Measurements from ENCODE around the gene COX4I2. TPM values are rescaled to one million over a fixed set of nuclear protein-coding genes. Genes with fewer than 3 reads are reported as not detected.
A peak's percentile ranks its signal among the peaks of the same experiment; 100 is the strongest.

Gene COX4I2
- total RNA-seq, 1 experiment from 2014 or later, result not detected

- H3K9me2 ChIP-seq (replicated peaks; ENCODE audit: low read length), result no peaks in the 10 kb centered on the region
- peaks cover 93% of the 10 kb centered on the region for H3K79me2 ChIP-seq (ENCODE audit: low read length)
- H2AFZ ChIP-seq (ENCODE audit: low read length), result no peak overlapping the region
- intact Hi-C loops (cut with micrococcal nuclease), result no loop called here
- no peak for TF ChIP-seq EZH2phosphoT487 (IDR thresholded peaks at IDR 0.05; ENCODE audit: borderline replicate concordance, low read length)
- TF ChIP-seq EZH2 (IDR thresholded peaks at IDR 0.05; ENCODE audit: low read length, unreplicated experiment), result no peak
- peaks cover 6% of the 10 kb centered on the region; the same call in 1 of the 2 replicates for H3K4me1 ChIP-seq (ENCODE audit: insufficient read depth, low read length)
- CTCF ChIA-PET, result interaction anchor here (1.1 kb wide), 1 partner anchor 36 kb away, joined by 3 read pairs; no protein-coding TSS in a partner anchor
- no peak overlapping the region for H3K9ac ChIP-seq (ENCODE audit: low read length)
- no peak overlapping the region for H3K4me2 ChIP-seq (ENCODE audit: low read length)
- H3K4me3 ChIP-seq (ENCODE audit: low read length), result no peak overlapping the region
- peaks cover 68% of the 10 kb centered on the region for H3K36me3 ChIP-seq (ENCODE audit: low read depth, low read length)
- DNase-seq (no peak), ATAC-seq (no peak)
- peaks cover 5% of the 10 kb centered on the region for H3F3A ChIP-seq (ENCODE audit: low read length, unreplicated experiment)
- H3K27ac ChIP-seq (ENCODE audit: low read length), result no peak overlapping the region
- H4K20me1 ChIP-seq (ENCODE audit: low read length), result peaks cover 29% of the 10 kb centered on the region
- POLR2A ChIA-PET (ENCODE audit: unreplicated experiment), result no interaction called here
- BruUV-seq (replicated peaks), result no TSS peak
- no peaks in the 10 kb centered on the region for H3K27me3 ChIP-seq (ENCODE audit: low read length)
- H3K9me3 ChIP-seq (ENCODE audit: low read length), result no peaks in the 10 kb centered on the region
These were observed 50.1 kb downstream of the COX4I2 start for GRCh38 chr20:31687777-31688176.

GRCh38 chr20:31689141-31689540, 51.4 kb downstream of the COX4I2 start:
- Histone ChIP-seq H3K36me3 (ENCODE audit: low read depth, low read length) (peaks cover 69% of the 10 kb centered on the region), H2AFZ (ENCODE audit: low read length) (no peak overlapping the region), H3K4me1 (ENCODE audit: insufficient read depth, low read length) (peaks cover 13% of the 10 kb centered on the region; the same call in 1 of the 2 replicates), H3K27ac (ENCODE audit: low read length) (no peak overlapping the region), H3F3A (ENCODE audit: low read length, unreplicated experiment) (peaks cover 5% of the 10 kb centered on the region), H3K9me2 (replicated peaks; ENCODE audit: low read length) (no peaks in the 10 kb centered on the region), H3K9ac (ENCODE audit: low read length) (no peak overlapping the region), H3K27me3 (ENCODE audit: low read length) (no peaks in the 10 kb centered on the region), H3K79me2 (ENCODE audit: low read length) (peaks cover 92% of the 10 kb centered on the region), H3K9me3 (ENCODE audit: low read length) (no peaks in the 10 kb centered on the region), H4K20me1 (ENCODE audit: low read length) (peaks cover 24% of the 10 kb centered on the region), H3K4me2 (ENCODE audit: low read length) (no peak overlapping the region), H3K4me3 (ENCODE audit: low read length) (no peak overlapping the region)
- intact Hi-C loops (cut with micrococcal nuclease), result no loop called here
- ATAC-seq (no peak), DNase-seq (no peak)
- TF ChIP-seq EZH2 (IDR thresholded peaks at IDR 0.05; ENCODE audit: low read length, unreplicated experiment) (no peak), CTCF (conservative IDR thresholded peaks at IDR 0.05; ENCODE audit: low read depth, low read length) (no peak), EZH2phosphoT487 (IDR thresholded peaks at IDR 0.05; ENCODE audit: borderline replicate concordance, low read length) (no peak)
- no TSS peak for BruUV-seq (replicated peaks)
- CTCF ChIA-PET, result no interaction called here
- POLR2A ChIA-PET (ENCODE audit: unreplicated experiment), result no interaction called here

GRCh38 chr20:31690124-31690666, 52.5 kb downstream of the COX4I2 start:
- H3K36me3 ChIP-seq (ENCODE audit: low read depth, low read length), result peaks cover 70% of the 10 kb centered on the region
- H3K4me2 ChIP-seq (ENCODE audit: low read length), result no peak overlapping the region
- no peak for TF ChIP-seq CTCF (conservative IDR thresholded peaks at IDR 0.05; ENCODE audit: low read depth, low read length)
- TF ChIP-seq EZH2phosphoT487 (IDR thresholded peaks at IDR 0.05; ENCODE audit: borderline replicate concordance, low read length), result no peak
- no peak for TF ChIP-seq EZH2 (IDR thresholded peaks at IDR 0.05; ENCODE audit: low read length, unreplicated experiment)
- DNase-seq, result peak; percentile 1
- H3K4me1 ChIP-seq (ENCODE audit: insufficient read depth, low read length), result peaks cover 23% of the 10 kb centered on the region
- no peak overlapping the region for H3K27ac ChIP-seq (ENCODE audit: low read length)
- ChIA-PET POLR2A (ENCODE audit: unreplicated experiment) (interaction anchor here (0.6 kb wide), 1 partner anchor 26 kb away, joined by 3 read pairs; no protein-coding TSS in a partner anchor), CTCF (no interaction called here)
- intact Hi-C loops (cut with micrococcal nuclease), result no loop called here
- BruUV-seq (replicated peaks), result no TSS peak
- H3K4me3 ChIP-seq (ENCODE audit: low read length), result no peak overlapping the region
- H3K9me2 ChIP-seq (replicated peaks; ENCODE audit: low read length), result no peaks in the 10 kb centered on the region
- no peaks in the 10 kb centered on the region for H3K9me3 ChIP-seq (ENCODE audit: low read length)
- ATAC-seq, result no peak
- H3K27me3 ChIP-seq (ENCODE audit: low read length), result no peaks in the 10 kb centered on the region
- H4K20me1 ChIP-seq (ENCODE audit: low read length), result peaks cover 21% of the 10 kb centered on the region
- H3F3A ChIP-seq (ENCODE audit: low read length, unreplicated experiment), result peaks cover 5% of the 10 kb centered on the region
- H3K9ac ChIP-seq (ENCODE audit: low read length), result no peak overlapping the region
- peaks cover 92% of the 10 kb centered on the region for H3K79me2 ChIP-seq (ENCODE audit: low read length)
- no peak overlapping the region for H2AFZ ChIP-seq (ENCODE audit: low read length)

Data from PC-3 (cell line).